ENCODE results near the gene SBK3. TPM values are rescaled to one million over a fixed set of nuclear protein-coding genes. Genes with fewer than 3 reads are reported as not detected.

Gene SBK3
- total RNA-seq, 2 experiments from 2014 or later: not detected

GRCh38 chr19:55546822-55547614, 1.7 kb upstream of the SBK3 start:
- DNase-seq (no peak), ATAC-seq (no peak)
- Mint-ChIP-seq H3K4me3 (no peak overlapping the region), H3K27me3 (ENCODE audit: low read depth) (peaks cover 3% of the 10 kb centered on the region), H3K4me1 (ENCODE audit: low read depth) (no peaks in the 10 kb centered on the region), H3K36me3 (ENCODE audit: low read depth) (no peaks in the 10 kb centered on the region), H3K27ac (no peak overlapping the region), H3K9me3 (ENCODE audit: insufficient read depth) (no peaks in the 10 kb centered on the region)
- ChIA-PET POLR2A (no interaction called here), CTCF (no interaction called here)

DNA sequence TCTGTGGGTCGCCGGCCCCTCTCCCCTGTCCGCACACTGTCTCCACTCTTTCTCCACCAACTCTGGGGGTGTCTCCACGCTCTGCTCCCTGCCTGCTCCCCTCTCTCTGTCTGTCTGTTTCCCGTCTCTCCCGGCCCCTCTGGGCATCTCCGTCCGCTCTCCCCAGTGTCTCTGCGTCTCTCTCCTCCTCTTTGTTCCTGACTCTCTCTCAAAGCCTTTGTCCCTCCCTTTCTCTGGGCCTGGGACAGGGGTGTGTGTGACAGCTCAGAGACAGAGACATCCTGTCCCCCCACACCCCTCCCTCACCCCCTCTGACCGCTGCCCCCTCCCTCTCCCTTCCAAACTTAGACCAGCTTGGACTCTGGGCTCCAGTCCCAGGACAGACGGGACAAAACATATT, 668 bp upstream of the SBK3 start:
- CTCF ChIA-PET: no interaction called here
- H3K36me3 Mint-ChIP-seq (ENCODE audit: low read depth): no peaks in the 10 kb centered on the region
- no peaks in the 10 kb centered on the region for H3K9me3 Mint-ChIP-seq (ENCODE audit: insufficient read depth)
- DNase-seq (no peak), ATAC-seq (no peak)
- H3K27me3 Mint-ChIP-seq (ENCODE audit: low read depth): peaks cover 3% of the 10 kb centered on the region
- H3K27ac Mint-ChIP-seq: no peak overlapping the region
- POLR2A ChIA-PET: no interaction called here
- no peak overlapping the region for H3K4me3 Mint-ChIP-seq
- H3K4me1 Mint-ChIP-seq (ENCODE audit: low read depth): no peaks in the 10 kb centered on the region

- H3K27ac Mint-ChIP-seq: no peak overlapping the region
- H3K4me1 Mint-ChIP-seq (ENCODE audit: low read depth): no peaks in the 10 kb centered on the region
- H3K36me3 Mint-ChIP-seq (ENCODE audit: low read depth): no peaks in the 10 kb centered on the region
- ATAC-seq: no peak
- peaks cover 3% of the 10 kb centered on the region for H3K27me3 Mint-ChIP-seq (ENCODE audit: low read depth)
- no peaks in the 10 kb centered on the region for H3K9me3 Mint-ChIP-seq (ENCODE audit: insufficient read depth)
- POLR2A ChIA-PET: no interaction called here
- H3K4me3 Mint-ChIP-seq: no peak overlapping the region
- DNase-seq: no peak
- CTCF ChIA-PET: no interaction called here
Measured at GRCh38 chr19:55544776-55545439, 435 bp downstream of the SBK3 start.

DNA sequence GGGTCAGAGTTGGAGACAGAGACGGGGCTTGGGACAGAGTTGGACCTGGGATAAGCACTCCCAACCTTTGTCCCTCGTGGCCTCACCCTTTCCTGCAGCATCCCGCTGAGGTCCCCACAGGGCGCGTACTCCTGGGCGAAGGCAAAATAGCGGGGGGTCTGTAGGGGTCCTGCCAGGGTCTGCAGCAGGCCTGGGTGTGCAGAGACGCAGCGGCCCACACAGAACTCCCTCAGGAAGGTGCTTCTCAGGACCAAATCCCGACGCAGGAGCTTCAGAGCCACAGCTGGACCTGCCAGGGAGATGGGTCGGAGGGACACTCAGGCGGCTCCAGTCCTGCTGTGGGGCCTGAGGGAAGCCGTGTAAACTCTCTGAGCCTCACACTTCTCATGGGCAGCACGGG, 1.3 kb downstream of the SBK3 start:
- Mint-ChIP-seq H3K9me3 (ENCODE audit: insufficient read depth) (no peaks in the 10 kb centered on the region), H3K4me1 (ENCODE audit: low read depth) (no peaks in the 10 kb centered on the region), H3K27me3 (ENCODE audit: low read depth) (peaks cover 3% of the 10 kb centered on the region), H3K36me3 (ENCODE audit: low read depth) (no peaks in the 10 kb centered on the region), H3K4me3 (no peak overlapping the region), H3K27ac (no peak overlapping the region)
- no peak for ATAC-seq
- ChIA-PET POLR2A (no interaction called here), CTCF (no interaction called here)
- no peak for DNase-seq

- no peak overlapping the region for H3K4me3 Mint-ChIP-seq
- no peaks in the 10 kb centered on the region for H3K4me1 Mint-ChIP-seq (ENCODE audit: low read depth)
- DNase-seq (no peak), ATAC-seq (no peak)
- H3K27ac Mint-ChIP-seq: no peak overlapping the region
- H3K27me3 Mint-ChIP-seq (ENCODE audit: low read depth): peaks cover 3% of the 10 kb centered on the region
- CTCF ChIA-PET: no interaction called here
- POLR2A ChIA-PET: no interaction called here
- H3K36me3 Mint-ChIP-seq (ENCODE audit: low read depth): no peaks in the 10 kb centered on the region
- H3K9me3 Mint-ChIP-seq (ENCODE audit: insufficient read depth): no peaks in the 10 kb centered on the region
Measured at GRCh38 chr19:55543567-55543966, 1.8 kb downstream of the SBK3 start.

DNA sequence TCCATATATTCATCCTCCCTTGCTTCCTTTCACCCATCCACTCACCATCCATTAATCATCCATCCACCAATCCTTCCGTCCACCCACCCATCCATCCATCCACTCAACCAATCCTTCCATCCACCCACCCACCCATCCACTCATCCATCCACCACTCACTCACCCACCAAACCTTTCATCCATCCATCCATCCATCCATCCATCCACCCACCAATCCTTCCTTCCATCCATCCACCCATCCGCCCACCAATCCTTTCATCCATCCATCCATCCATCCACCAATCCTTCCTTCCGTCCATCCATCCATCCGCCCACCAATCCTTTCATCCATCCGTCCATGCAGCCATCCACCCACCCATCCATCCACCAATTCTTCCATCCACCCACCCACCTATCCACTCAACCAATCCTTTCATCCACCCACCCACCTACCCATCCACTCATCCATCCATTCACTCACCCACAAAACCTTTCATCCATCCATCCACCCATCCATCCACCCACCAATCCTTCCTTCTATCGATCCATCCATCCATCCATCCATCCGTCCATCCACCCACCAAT, 3.0 kb downstream of the SBK3 start:
- Mint-ChIP-seq H3K27me3 (ENCODE audit: low read depth) (peaks cover 2% of the 10 kb centered on the region), H3K27ac (no peak overlapping the region), H3K4me3 (no peak overlapping the region), H3K36me3 (ENCODE audit: low read depth) (no peaks in the 10 kb centered on the region), H3K9me3 (ENCODE audit: insufficient read depth) (no peaks in the 10 kb centered on the region), H3K4me1 (ENCODE audit: low read depth) (no peaks in the 10 kb centered on the region)
- CTCF ChIA-PET: no interaction called here
- DNase-seq: no peak
- no peak for ATAC-seq
- POLR2A ChIA-PET: no interaction called here

DNA sequence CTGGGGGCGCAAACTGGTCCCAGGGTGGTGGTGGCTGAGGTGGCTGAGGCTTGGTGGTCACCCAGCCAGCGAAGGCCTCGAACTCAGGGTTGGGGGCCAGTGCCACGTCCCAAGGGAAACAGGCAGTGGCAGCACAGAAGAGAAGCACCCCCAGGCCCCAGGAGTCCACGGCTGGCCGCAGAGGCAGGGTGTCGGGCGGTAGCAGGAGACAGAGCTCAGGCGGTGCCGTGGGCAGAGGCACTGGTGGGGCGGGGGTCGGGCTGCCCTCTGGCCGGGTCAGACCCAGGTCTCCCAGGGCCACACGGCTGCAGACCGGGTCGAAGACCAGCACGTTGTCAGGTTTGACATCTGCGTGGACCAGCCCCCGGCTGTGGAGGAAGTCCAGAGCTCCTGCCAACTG, 4.3 kb downstream of the SBK3 start:
- Mint-ChIP-seq H3K36me3 (ENCODE audit: low read depth) (no peaks in the 10 kb centered on the region), H3K9me3 (ENCODE audit: insufficient read depth) (no peaks in the 10 kb centered on the region), H3K4me1 (ENCODE audit: low read depth) (no peaks in the 10 kb centered on the region), H3K27me3 (ENCODE audit: low read depth) (no peaks in the 10 kb centered on the region), H3K4me3 (no peak overlapping the region), H3K27ac (no peak overlapping the region)
- ChIA-PET CTCF (no interaction called here), POLR2A (no interaction called here)
- DNase-seq (no peak), ATAC-seq (no peak)

DNA sequence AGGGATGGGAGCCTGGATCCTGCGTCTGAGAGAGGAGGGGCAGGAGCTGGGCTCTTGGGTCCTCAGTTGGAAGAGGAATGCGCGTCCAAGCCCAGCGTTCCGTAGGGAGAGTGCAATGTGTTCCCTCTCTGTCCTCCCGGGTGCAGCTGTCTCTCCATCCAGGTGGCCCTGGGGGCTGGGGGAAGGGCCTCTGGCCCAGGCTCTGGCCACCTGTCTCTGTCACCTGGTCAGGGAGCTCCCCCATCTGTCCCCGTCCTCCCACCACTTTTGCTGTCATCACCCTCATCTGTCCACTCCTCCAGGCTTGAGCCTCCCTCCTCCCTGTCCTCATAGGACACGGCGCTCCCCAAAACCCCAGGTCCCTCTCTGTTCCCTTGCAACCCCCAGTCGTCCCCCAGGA, 4.7 kb downstream of the SBK3 start:
- Mint-ChIP-seq H3K9me3 (ENCODE audit: insufficient read depth) (no peaks in the 10 kb centered on the region), H3K36me3 (ENCODE audit: low read depth) (no peaks in the 10 kb centered on the region), H3K27ac (no peak overlapping the region), H3K4me1 (ENCODE audit: low read depth) (no peaks in the 10 kb centered on the region), H3K4me3 (no peak overlapping the region), H3K27me3 (ENCODE audit: low read depth) (no peaks in the 10 kb centered on the region)
- DNase-seq (no peak), ATAC-seq (no peak)
- ChIA-PET CTCF (no interaction called here), POLR2A (no interaction called here)

- H3K36me3 Mint-ChIP-seq (ENCODE audit: low read depth): no peaks in the 10 kb centered on the region
- H3K27me3 Mint-ChIP-seq (ENCODE audit: low read depth): no peaks in the 10 kb centered on the region
- H3K4me3 Mint-ChIP-seq: no peak overlapping the region
- POLR2A ChIA-PET: no interaction called here
- ATAC-seq (no peak), DNase-seq (no peak)
- H3K9me3 Mint-ChIP-seq (ENCODE audit: insufficient read depth): no peaks in the 10 kb centered on the region
- no peaks in the 10 kb centered on the region for H3K4me1 Mint-ChIP-seq (ENCODE audit: low read depth)
- no peak overlapping the region for H3K27ac Mint-ChIP-seq
- CTCF ChIA-PET: no interaction called here
Measured at GRCh38 chr19:55539090-55539984, 6.0 kb downstream of the SBK3 start.

DNA sequence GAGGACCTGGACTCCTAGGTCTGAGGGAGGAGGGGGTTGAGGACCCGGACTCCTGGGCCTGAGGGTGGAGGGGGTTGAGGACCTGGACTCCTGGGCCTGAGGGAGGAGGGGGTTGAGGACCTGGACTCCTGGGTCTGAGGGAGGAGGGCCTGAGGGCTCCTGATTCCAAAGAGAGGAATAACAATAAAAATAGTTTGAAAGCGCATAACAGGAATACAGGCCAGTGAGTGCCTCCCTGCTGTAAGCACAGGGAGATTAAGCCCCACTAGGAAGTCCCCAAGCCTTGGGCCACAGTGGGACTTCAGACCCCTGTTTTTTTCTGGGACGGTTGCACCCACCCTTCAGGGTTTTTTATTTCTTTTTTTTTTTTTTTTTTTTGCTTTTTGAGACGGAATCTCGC, 7.2 kb downstream of the SBK3 start:
- no peaks in the 10 kb centered on the region for H3K4me1 Mint-ChIP-seq (ENCODE audit: low read depth)
- ChIA-PET POLR2A (no interaction called here), CTCF (no interaction called here)
- no peak for DNase-seq
- no peak overlapping the region for H3K27ac Mint-ChIP-seq
- H3K36me3 Mint-ChIP-seq (ENCODE audit: low read depth): no peaks in the 10 kb centered on the region
- no peak for ATAC-seq
- no peaks in the 10 kb centered on the region for H3K27me3 Mint-ChIP-seq (ENCODE audit: low read depth)
- no peaks in the 10 kb centered on the region for H3K9me3 Mint-ChIP-seq (ENCODE audit: insufficient read depth)
- H3K4me3 Mint-ChIP-seq: no peak overlapping the region

- H3K4me3 Mint-ChIP-seq: no peak overlapping the region
- ATAC-seq (no peak), DNase-seq (no peak)
- CTCF ChIA-PET: no interaction called here
- H3K4me1 Mint-ChIP-seq (ENCODE audit: low read depth): no peaks in the 10 kb centered on the region
- POLR2A ChIA-PET: no interaction called here
- H3K36me3 Mint-ChIP-seq (ENCODE audit: low read depth): no peaks in the 10 kb centered on the region
- no peak overlapping the region for H3K27ac Mint-ChIP-seq
- no peaks in the 10 kb centered on the region for H3K27me3 Mint-ChIP-seq (ENCODE audit: low read depth)
- H3K9me3 Mint-ChIP-seq (ENCODE audit: insufficient read depth): no peaks in the 10 kb centered on the region
Measured at GRCh38 chr19:55537741-55538111, 7.6 kb downstream of the SBK3 start.

Measured in activated CD8-positive, alpha-beta T cell treated with anti-CD3 and anti-CD28 coated beads, Interleukin-2, amount 10 ng/mL, durations not matched to agents 7 days and 5 days (primary cell).